Transverse colon (tissue), 3 donors: ENCODE data around the gene LTBP2.

Experiments used
- CTCF ChIP-seq, 5 experiments: fragments of 200-600 bp in 3 of 5; fragments of 450-650 bp in 2 of 5; sonication (generic) in 3 of 5; IDR thresholded peaks; 1 replicate in 2 of 5; 2 replicates in 3 of 5; pipeline ENCODE4 v1.5.1; 2016 to 2017; ENCODE audit warnings: antibody characterized with exemption in 5 of 5, inconsistent platforms in 3 of 5, mild to moderate bottlenecking in 2 of 5, moderate library complexity in 1 of 5
- POLR2A ChIP-seq: fragments of 450-650 bp; IDR thresholded peaks from one replicate; pipeline ENCODE4 v1.6.1; 2016; ENCODE audit warnings: antibody characterized with exemption, mild to moderate bottlenecking, moderate library complexity

- TF ChIP-seq CTCF (IDR thresholded peaks at IDR 0.05) (no peak), POLR2A (no peak)
Observed at GRCh38 chr14:74613211-74613914, 1.3 kb upstream of the LTBP2 start.
